Neural progenitor cell (in vitro differentiated cells): ENCODE data around the gene SOBP. TPM values are rescaled to one million over a fixed set of nuclear protein-coding genes. Genes with fewer than 3 reads are reported as not detected.
"Not testable (repeated sequence)": the region's sequence is repeated elsewhere in the genome, so short reads cannot be mapped to it uniquely, and the experiment has no call there.

Source experiments
- DNase-seq: peaks from one replicate; pipeline ENCODE4 v3.0.0-alpha.2; 2016; ENCODE audit warnings: low spot score
- H2AFZ ChIP-seq: fragments of 200-600 bp; sonication (generic); replicated peaks from 2 replicates; pipeline ENCODE4 v1.6.1; 2016; ENCODE audit warnings: antibody characterized with exemption
- H3F3A ChIP-seq: fragments of 200-600 bp; sonication (generic); 2 replicates; pipeline ENCODE4 v1.6.1; 2016; ENCODE audit warnings: antibody characterized with exemption, low read depth
- H3K27ac ChIP-seq: fragments of 200-600 bp; sonication (generic); 2 replicates; pipeline ENCODE4 v1.5.1; 2016; ENCODE audit warnings: mild to moderate bottlenecking
- H3K27me3 ChIP-seq: fragments of 200-600 bp; sonication (generic); 2 replicates; pipeline ENCODE4 v1.6.1; 2016; ENCODE audit warnings: mild to moderate bottlenecking, moderate library complexity
- H3K36me3 ChIP-seq: fragments of 200-600 bp; sonication (generic); 2 replicates; pipeline ENCODE4 v1.5.1; 2016
- H3K4me1 ChIP-seq: fragments of 200-600 bp; sonication (generic); 2 replicates; pipeline ENCODE4 v1.6.1; 2016; ENCODE audit warnings: mixed run types
- H3K4me2 ChIP-seq: fragments of 200-600 bp; sonication (generic); 2 replicates; pipeline ENCODE4 v1.6.1; 2016
- H3K4me3 ChIP-seq: fragments of 200-600 bp; sonication (generic); 2 replicates; pipeline ENCODE4 v1.5.1; 2016
- H3K79me2 ChIP-seq: fragments of 200-600 bp; sonication (generic); 2 replicates; pipeline ENCODE4 v1.6.1; 2016; ENCODE audit warnings: low read depth
- H3K9ac ChIP-seq: fragments of 200-600 bp; sonication (generic); 2 replicates; pipeline ENCODE4 v1.6.1; 2016
- H3K9me3 ChIP-seq: fragments of 200-600 bp; sonication (generic); 2 replicates; pipeline ENCODE4 v1.5.1; 2016; ENCODE audit warnings: low read depth
- H4K20me1 ChIP-seq: fragments of 200-600 bp; sonication (generic); 2 replicates; pipeline ENCODE4 v1.6.1; 2016; ENCODE audit warnings: low read depth
- H3K27ac Mint-ChIP-seq: 3 replicates; pipeline ENCODE4 v1.8.0; 2021; ENCODE audit warnings: mixed read lengths
- H3K27me3 Mint-ChIP-seq: 2 replicates; pipeline ENCODE4 v1.8.0; 2022; ENCODE audit warnings: low read depth, mild to moderate bottlenecking, inconsistent platforms, moderate library complexity, mixed read lengths; ENCODE audit not compliant: insufficient read depth
- H3K36me3 Mint-ChIP-seq: 3 replicates; pipeline ENCODE4 v1.8.0; 2021; ENCODE audit warnings: mixed read lengths
- H3K4me1 Mint-ChIP-seq: 3 replicates; pipeline ENCODE4 v1.8.0; 2021; ENCODE audit warnings: mixed read lengths
- H3K4me3 Mint-ChIP-seq: 3 replicates; pipeline ENCODE4 v1.8.0; 2021; ENCODE audit warnings: mild to moderate bottlenecking, moderate library complexity, mixed read lengths
- H3K9me3 Mint-ChIP-seq: 3 replicates; pipeline ENCODE4 v1.8.0; 2020; ENCODE audit warnings: mixed read lengths
- EZH2 ChIP-seq: fragments of 200-600 bp; sonication (generic); IDR thresholded peaks from 2 replicates; pipeline ENCODE4 v1.6.1; 2017; ENCODE audit warnings: antibody characterized with exemption, mild to moderate bottlenecking, moderate library complexity
- EZH2phosphoT487 ChIP-seq: fragments of 200-600 bp; sonication (generic); IDR thresholded peaks from 2 replicates; pipeline ENCODE4 v1.6.1; 2017; ENCODE audit warnings: antibody characterized with exemption
- total RNA-seq: library from RNA; depleted of rRNA; stranded (reverse); fragments of >200 nt; gene quantifications from 2 replicates; pipeline ENCODE4 v1.2.3, GENCODE V29; 2015; ENCODE audit warnings: low replicate concordance
- TF ChIP-seq, protein P1 (sequence below): fragments of 200-600 bp; sonication (generic); IDR thresholded peaks from 2 replicates; pipeline ENCODE4 v1.5.1; 2017; ENCODE audit warnings: antibody characterized with exemption, mild to moderate bottlenecking

SOBP gene
- total RNA-seq, 1 donor from 2014 or later: 12.6 TPM

DNA sequence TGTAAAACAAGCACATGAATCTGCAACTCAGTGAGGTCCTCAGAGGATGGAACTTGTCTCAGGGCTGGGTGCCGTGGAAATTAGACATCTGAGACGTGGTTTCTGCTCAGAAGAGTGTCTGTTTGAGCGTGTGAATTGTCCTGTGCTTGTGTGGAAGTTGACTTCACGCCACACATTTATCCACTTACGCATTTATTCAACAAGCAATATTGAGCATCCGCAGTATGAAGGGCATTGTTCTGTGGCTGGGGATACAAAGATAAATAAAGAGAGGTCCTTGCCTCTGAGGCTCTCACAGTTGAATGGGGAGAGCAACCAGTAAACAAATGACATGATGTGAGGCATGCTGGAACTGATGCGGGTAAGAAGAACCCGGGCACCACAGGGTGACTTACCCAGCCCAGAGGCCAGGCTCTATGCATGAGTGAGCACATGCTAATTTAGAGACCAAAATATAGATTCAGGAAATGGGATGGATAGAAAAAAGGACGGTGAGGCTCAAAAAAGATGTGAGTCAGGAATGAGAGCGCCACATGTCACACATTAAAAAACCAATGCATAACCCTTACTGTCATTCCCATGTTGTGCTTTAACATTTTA lies 60.4 kb downstream of the SOBP start:
- H3K79me2 ChIP-seq: no peaks in the 10 kb centered on the region
- no peaks in the 10 kb centered on the region for H3K9me3 ChIP-seq
- Mint-ChIP-seq H3K4me1 (peaks cover 44% of the 10 kb centered on the region), H3K27ac (peak overlapping the region; percentile 33), H3K27me3 (no peaks in the 10 kb centered on the region), H3K4me3 (no peak overlapping the region), H3K36me3 (peaks cover 19% of the 10 kb centered on the region), H3K9me3 (no peaks in the 10 kb centered on the region)
- no peaks in the 10 kb centered on the region for H3K27me3 ChIP-seq
- TF ChIP-seq, protein P1, sequence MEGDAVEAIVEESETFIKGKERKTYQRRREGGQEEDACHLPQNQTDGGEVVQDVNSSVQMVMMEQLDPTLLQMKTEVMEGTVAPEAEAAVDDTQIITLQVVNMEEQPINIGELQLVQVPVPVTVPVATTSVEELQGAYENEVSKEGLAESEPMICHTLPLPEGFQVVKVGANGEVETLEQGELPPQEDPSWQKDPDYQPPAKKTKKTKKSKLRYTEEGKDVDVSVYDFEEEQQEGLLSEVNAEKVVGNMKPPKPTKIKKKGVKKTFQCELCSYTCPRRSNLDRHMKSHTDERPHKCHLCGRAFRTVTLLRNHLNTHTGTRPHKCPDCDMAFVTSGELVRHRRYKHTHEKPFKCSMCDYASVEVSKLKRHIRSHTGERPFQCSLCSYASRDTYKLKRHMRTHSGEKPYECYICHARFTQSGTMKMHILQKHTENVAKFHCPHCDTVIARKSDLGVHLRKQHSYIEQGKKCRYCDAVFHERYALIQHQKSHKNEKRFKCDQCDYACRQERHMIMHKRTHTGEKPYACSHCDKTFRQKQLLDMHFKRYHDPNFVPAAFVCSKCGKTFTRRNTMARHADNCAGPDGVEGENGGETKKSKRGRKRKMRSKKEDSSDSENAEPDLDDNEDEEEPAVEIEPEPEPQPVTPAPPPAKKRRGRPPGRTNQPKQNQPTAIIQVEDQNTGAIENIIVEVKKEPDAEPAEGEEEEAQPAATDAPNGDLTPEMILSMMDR: no peak
- TF ChIP-seq EZH2 (no peak), EZH2phosphoT487 (no peak)
- H3K4me2 ChIP-seq: no peak overlapping the region
- H2AFZ ChIP-seq: no peak overlapping the region
- H3K4me3 ChIP-seq: no peak overlapping the region
- H3K9ac ChIP-seq: no peak overlapping the region
- no peak for DNase-seq
- no peaks in the 10 kb centered on the region for H4K20me1 ChIP-seq
- peaks cover 20% of the 10 kb centered on the region for H3K4me1 ChIP-seq
- no peak overlapping the region for H3K27ac ChIP-seq
- no peaks in the 10 kb centered on the region for H3K36me3 ChIP-seq
- peaks cover 10% of the 10 kb centered on the region for H3F3A ChIP-seq

DNA sequence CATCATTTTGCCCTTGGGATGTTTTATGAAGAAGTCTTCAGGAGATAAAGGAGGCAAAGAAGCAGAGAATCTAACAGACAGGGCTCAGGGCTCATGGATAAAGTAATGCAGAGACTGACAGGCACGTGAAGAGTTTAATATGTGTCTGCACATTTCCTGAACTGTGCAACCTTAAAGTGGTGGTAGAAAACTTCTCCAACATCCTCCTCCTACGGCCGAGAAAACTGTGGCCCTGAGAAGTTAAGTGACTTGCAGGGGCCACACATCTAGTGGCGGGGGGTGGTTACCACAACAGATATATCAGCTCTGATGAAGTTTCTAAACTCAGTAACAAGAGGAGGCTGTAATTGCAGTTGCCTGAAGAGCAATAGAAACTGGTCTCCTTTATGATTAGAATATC lies 61.0 kb downstream of the SOBP start:
- Histone ChIP-seq H3K4me3 (no peak overlapping the region), H3K36me3 (no peaks in the 10 kb centered on the region), H3F3A (peaks cover 16% of the 10 kb centered on the region), H3K27ac (no peak overlapping the region), H2AFZ (no peak overlapping the region), H3K79me2 (no peaks in the 10 kb centered on the region), H3K9ac (no peak overlapping the region), H3K9me3 (no peaks in the 10 kb centered on the region), H3K4me2 (no peak overlapping the region), H3K4me1 (peaks cover 26% of the 10 kb centered on the region), H3K27me3 (no peaks in the 10 kb centered on the region), H4K20me1 (peaks cover 3% of the 10 kb centered on the region)
- DNase-seq: no peak
- Mint-ChIP-seq H3K27me3 (no peaks in the 10 kb centered on the region), H3K4me3 (no peak overlapping the region), H3K27ac (peak overlapping the region; percentile 48), H3K4me1 (peaks cover 49% of the 10 kb centered on the region), H3K9me3 (no peaks in the 10 kb centered on the region), H3K36me3 (peaks cover 19% of the 10 kb centered on the region)
- TF ChIP-seq EZH2phosphoT487 (no peak), EZH2 (no peak)
- TF ChIP-seq, protein P1: no peak

DNA sequence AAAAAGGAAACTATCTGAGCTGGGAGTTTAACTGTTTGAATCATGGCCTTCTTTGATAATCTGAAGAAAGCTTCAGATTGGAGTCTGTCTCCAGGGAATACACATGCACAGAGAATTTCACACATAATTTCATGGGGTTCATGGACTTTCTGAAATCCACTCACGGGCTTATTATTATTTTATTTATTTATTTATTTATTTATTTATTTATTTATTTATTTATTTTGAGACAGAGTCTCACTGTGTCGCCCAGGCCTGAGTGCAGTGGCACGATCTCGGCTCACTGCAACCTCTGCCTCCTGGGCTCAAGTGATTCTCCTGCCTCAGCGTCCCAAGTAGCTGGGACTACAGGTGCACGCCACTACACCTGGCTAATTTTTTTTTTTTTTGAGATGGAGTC lies 63.2 kb downstream of the SOBP start:
- H3K27me3 ChIP-seq, DNase-seq, H2AFZ ChIP-seq, H3K4me3 Mint-ChIP-seq, H3K4me2 ChIP-seq, H3K27ac ChIP-seq, H3K27ac Mint-ChIP-seq, H3K9me3 ChIP-seq, H3K27me3 Mint-ChIP-seq, H4K20me1 ChIP-seq, H3K4me3 ChIP-seq, H3K79me2 ChIP-seq, H3K36me3 ChIP-seq, H3K9ac ChIP-seq, H3K9me3 Mint-ChIP-seq: not testable (repeated sequence)
- Histone ChIP-seq H3F3A (peaks cover 18% of the 10 kb centered on the region), H3K4me1 (peaks cover 21% of the 10 kb centered on the region)
- Mint-ChIP-seq H3K36me3 (peaks cover 22% of the 10 kb centered on the region), H3K4me1 (peaks cover 48% of the 10 kb centered on the region)

DNA sequence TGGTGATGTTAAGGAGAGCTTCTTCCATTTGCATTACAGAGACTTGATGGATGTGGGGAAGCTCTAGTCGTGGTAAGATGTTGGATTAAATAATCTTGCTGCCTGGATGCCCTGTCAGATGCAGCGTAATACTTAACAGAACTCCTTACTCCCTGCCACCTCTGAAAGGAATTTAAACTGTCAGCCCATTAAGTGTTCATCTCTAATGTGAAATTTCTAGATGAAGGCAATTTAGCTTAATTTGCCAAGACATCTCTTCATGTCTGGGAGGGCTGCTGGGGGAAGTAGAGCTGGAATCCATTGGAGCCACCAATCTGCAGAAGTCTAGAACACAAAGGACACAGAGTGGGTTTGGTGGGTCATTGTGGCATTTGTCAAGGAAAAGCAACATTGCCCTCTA lies 64.4 kb downstream of the SOBP start:
- H3K4me3 ChIP-seq: no peak overlapping the region
- DNase-seq: no peak
- no peak overlapping the region for H2AFZ ChIP-seq
- Mint-ChIP-seq H3K36me3 (peaks cover 22% of the 10 kb centered on the region), H3K27ac (peak overlapping the region; percentile 91), H3K27me3 (no peaks in the 10 kb centered on the region), H3K4me3 (no peak overlapping the region), H3K4me1 (peaks cover 53% of the 10 kb centered on the region), H3K9me3 (no peaks in the 10 kb centered on the region)
- TF ChIP-seq EZH2: no peak
- no peak for TF ChIP-seq EZH2phosphoT487
- TF ChIP-seq, protein P1: no peak
- no peaks in the 10 kb centered on the region for H3K9me3 ChIP-seq
- peaks cover 21% of the 10 kb centered on the region for H3K4me1 ChIP-seq
- H3F3A ChIP-seq: peaks cover 18% of the 10 kb centered on the region
- H3K79me2 ChIP-seq: no peaks in the 10 kb centered on the region
- no peaks in the 10 kb centered on the region for H3K36me3 ChIP-seq
- H3K27ac ChIP-seq: no peak overlapping the region
- H3K9ac ChIP-seq: no peak overlapping the region
- H3K27me3 ChIP-seq: no peaks in the 10 kb centered on the region
- no peak overlapping the region for H3K4me2 ChIP-seq
- H4K20me1 ChIP-seq: peaks cover 6% of the 10 kb centered on the region
